ENCODE data around the gene GUCA1A.
A peak's percentile ranks its signal among the peaks of the same experiment; 100 is the strongest.

The GUCA1A gene

DNA sequence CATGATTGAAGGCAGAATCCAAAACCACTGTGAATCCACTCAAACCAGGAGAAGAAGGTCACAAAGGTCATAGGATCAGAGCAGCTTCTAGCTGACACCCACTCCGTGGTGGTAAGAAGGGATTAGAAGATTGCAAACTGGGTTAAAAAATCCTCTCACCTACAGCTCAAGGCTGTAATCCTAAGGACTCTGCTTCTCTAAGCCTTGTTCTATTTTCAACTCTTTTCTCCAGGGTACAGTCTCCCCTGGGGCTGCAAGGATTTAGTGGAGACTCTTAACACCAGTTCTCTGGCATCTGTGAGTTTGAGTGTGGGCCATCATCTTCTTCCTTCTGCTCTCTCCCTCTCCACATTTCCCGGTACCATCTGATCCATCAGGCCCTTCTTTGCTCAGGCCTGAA lies at the start of gene GUCA1A:
GUCA1A (plus strand) TSS at position 264 of the 400 bp plus-strand sequence. CDS start 250 bp downstream, outside the sequence.
- no peak for DNase-seq

DNA sequence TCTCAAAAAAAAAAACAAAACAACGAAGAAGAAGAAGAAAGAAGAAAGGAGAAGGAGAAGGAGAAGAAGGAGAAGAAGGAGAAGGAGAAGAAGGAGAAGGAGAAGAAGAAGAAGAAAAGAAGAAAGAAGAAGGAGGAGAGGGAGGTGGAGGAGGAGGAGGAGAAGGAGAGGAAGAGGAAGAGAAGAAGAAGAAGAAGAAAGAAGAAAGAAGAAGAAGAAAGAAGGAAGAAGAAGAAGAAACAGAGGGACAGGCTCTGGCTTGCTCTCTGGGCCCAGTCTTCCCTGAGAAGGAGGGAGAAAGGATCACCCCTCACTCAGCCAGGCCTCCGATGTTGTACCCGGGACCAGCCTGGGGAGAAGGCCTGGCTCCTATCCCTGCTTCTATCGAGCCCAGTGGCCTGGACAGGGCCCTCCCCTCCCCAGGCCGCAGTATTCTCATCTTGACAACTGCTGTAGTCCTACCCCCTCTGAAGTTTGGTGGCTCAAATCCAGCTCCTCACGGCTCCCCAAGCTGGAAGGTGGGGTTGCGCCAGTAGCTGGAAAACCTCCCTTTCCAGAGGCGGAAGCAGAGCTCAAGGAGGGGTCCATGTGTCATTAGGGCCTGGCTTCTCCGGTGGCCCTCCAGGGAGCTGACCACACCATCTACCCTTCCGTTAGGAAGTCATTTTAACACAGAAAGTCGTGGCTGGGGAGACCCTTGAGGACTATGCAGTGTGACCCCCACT lies 49.6 kb upstream of the GUCA1A start:
- no peak for DNase-seq

DNA sequence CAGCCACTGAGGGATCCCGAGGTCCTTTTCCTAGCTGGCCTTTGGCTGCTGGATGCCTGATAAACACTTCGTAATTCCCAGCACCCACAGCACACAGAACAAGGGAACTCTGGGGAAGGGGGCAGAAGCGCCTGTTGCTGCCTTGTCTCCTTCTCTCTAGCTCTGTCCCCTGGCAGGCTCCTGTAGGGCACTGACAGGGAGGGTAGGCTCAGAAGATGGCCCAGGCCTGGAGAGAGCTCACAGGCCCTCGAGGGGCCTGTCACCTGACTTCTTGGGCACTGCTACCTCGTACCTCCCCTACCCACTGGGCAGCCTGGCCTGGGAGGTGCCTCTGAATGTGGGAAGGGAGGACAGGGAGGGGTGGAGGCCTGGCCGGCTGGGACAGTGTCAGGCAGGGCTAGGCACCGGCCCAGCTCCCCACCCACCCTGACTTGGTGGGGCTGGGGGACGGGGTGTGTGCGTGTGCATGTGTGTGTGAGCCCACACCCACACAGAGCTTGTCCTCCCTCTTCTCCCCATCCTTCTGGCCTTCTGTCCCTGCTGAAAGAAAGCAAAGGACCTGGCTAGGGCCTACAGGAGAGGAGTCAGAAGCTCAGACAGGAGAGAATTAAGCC lies 48.8 kb upstream of the GUCA1A start:
- no peak for DNase-seq

DNA sequence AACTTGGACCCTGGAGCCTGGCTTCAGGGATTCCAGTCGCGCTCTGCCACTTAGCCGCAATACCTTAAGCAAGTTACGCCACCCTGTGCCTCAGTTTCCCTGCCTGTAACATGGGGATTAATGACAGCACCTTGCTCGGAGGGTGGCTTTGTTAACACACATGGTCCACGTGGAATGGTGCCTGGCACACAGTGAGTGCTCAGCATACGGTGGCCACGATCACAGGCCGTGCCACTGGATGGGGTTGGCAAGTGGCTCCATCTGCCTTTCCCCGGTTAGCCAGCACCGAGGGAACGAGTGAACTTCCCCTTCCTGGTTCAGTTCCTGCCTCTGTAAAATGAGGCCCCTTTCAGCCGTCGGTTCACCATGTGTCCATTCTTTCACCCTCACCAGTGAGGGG lies 47.9 kb upstream of the GUCA1A start:
- DNase-seq: no peak

DNA sequence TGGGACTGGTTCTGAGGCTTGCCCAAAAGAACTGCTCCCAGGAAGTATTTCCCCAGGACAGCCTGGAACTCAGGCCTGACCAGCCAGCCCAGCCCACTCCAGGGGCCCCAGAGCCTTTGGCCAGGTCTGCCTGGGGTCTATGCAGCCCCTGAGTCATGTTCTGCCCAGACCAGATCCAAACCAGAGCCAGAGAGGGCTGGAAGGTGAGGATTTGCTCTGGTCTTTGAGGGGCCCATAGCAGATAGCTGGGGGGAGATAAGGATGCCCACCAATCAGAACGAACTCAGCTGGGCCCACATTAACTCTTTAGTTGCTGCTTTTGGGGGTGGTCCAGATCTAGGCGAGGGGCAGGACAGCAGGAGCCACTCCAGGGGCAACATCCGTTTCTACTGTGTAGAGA lies 47.5 kb upstream of the GUCA1A start:
- no peak for DNase-seq

DNA sequence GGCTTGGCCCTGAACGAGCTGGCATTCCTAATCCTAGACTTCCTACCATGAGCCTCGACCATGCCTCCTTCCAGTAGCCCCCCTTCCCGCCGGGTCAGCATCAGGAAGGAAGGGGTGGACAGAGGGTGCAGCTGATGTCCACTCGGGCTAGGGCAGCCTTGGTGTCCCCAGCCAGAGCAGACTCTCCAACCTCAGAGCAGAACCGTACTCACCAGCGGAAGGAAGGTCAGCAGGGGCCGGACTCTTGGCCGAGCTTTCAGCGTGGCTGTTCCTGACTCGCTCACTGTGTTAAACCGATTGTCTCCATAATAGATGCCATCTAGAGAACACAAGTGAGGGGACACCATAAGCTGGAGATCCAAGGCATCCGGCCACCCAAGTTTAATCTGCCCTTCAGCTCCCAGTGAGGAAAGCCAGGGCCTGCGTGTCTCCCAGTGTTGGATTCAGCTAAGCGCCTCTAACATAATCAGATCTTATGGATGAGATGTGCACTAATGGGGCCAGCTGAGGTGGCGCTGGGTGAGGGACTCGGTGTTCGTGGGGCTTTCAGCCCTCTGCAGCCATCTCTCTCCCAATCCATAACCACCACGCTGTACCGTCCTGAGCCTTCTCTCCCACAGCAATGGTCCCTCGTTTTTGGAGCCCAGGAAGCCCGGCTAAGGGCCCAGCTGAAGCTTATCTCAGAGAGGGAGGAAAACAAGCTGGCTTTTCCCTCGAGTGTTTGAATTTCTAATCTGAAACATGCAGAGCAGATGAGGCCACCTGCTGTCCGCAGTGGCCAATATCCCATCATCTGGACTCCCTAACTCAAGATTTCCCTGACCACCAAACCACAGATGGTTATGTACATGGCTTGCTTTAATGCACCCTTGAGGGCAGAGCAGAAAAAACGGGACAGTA lies 44.5 kb upstream of the GUCA1A start:
- no peak for DNase-seq

DNA sequence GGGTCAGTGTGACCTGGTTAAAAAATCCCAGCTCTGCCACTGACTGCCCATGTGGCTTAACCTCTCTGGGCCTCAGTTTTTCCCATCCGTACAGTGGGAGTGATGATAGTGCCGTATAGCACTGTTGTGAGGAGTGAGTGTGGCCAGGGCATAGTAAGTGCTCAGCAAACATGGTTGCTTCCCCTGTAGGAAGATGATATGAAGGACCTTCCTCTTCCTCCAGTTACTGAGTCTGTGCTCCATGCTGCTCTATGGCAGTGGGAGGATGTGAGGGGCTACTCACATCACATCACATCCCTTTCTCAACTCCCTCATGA lies 43.8 kb upstream of the GUCA1A start:
- no peak for DNase-seq

DNA sequence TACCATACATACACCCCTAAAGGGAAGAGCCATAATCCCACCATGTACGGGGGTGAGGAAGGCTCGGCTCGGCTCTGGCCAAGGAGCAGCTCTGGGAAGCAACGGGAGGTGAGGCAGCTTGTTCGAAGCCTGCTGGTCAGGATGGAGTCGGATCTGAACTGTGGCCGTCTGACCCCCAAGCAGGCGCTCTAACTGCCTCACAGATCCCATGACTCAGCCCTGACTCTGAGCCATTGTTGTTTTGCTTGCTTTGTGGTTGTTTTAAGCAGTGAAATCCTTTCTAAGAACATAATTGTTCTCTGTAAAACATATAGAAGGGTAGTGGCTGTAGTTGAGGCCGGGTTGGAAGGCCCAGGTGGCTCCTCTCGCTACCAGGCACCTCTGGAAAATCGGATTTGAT lies 41.6 kb upstream of the GUCA1A start:
- DNase-seq: no peak

DNA sequence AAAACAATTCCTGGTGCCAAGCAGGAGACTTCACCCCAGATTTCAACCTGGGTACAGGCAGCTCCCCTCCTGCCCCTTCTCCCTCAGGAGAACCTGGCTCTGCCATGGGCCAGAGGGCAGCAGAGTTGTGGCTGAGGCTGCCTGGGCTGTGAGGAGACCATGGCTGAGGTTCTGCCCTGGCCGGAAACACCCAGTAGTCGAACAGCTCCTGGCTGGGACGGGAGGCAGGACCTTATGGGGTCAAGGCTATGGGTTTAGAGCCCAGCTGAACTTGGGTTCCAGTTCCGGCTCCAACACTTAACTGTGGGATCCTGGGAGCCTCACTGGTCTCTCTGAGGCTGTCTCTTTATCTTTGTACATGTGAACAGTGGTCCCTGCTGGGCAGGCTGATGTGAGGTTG lies 39.2 kb upstream of the GUCA1A start:
- no peak for DNase-seq

DNA sequence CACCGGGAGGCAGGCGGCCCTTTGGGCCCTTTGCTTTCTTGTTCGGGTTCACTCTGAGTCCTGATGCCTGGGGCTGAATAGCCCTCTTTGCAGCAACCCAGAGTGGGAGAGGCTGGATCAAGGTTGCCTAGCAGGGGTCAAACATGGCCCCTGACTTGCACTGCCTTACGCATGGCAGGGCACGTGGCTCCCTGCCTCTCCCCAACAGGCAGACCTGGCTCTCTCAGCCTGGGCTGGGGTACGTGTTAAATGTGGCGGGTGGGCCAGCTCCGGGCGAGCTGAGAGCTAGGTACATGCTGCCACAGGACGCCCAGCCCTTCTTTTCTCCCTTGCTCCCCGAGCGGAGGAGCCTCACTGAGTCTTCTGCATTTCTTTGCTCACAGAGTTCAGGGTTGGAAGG lies 38.0 kb upstream of the GUCA1A start:
- DNase-seq: no peak

DNA sequence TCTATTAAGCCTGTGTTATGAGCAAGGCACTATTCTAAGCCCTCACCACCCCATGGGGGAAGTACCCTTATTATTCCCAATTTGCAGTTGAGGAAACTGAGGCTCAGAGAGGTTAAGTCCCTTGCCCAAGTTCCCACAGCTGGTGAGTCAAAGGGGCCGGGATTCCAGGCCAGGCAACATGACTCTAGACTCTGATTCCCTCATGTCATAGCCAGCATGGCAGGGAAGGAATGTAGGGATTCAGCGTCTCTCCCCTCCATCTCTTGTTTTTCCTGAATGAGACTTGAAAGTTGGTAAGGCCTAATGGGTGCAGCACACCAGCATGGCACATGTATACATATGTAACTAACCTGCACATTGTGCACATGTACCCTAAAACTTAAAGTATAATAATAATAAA lies 37.4 kb upstream of the GUCA1A start:
- DNase-seq: no peak

DNA sequence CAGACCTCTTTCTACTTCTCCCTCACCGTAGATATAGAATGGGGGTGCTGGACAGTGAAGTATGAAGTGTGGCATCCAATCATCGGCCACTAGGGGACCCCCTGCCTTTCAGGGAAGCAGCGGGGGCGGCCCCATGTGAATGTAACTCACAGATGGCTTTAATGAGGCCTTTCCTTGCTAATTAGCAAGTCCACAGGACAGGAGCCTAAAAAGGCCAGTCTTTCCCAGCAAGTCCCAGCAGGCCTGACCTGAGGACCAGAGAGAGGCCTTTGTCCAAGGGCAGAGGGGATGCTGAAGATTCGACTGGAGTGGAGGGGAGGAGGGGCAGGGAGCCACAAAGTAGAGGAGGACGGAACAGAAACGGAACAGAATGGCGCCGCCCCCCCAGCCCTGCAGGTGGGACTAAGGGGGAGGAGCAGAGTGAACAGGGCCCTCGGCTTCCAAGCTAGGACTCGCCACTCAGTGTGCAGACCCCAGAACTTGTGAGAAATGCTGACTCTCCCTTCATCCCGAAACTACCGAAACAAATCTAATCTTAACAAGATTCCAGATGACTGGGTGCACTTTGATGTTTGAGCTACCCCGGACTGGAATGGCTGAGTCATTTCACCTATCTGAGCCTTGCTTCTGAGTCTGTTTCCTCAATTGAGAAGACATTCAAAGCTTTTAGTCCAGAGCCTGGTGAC lies 36.5 kb upstream of the GUCA1A start:
- DNase-seq: peak; percentile 25 to 34

DNA sequence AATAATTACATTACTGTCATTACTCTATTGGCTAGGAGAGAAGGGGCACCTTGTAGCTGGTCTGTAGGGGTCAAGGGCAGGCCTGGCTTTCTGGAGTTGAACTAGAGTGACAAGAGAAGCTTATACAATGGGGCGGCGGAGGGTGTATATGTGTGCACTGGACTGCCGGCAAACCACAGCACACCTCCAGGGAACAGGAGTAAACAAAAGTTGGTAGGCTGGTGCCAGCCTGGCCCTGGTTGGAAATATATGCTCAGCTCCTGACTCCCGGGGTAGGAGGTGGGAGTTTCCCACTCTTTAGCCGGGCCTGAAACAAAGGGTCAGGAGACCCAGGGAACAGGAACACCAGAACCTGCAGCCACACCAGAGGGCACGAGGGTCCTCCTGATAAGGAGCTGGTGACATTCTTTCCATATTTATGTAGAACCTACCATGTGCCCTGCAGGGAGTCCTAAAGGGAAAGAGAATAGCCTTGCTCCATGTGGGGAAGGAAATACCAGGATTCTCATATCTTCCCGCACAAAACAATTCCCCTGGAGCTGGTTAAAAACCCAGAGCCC lies 35.9 kb upstream of the GUCA1A start:
- DNase-seq: no peak

DNA sequence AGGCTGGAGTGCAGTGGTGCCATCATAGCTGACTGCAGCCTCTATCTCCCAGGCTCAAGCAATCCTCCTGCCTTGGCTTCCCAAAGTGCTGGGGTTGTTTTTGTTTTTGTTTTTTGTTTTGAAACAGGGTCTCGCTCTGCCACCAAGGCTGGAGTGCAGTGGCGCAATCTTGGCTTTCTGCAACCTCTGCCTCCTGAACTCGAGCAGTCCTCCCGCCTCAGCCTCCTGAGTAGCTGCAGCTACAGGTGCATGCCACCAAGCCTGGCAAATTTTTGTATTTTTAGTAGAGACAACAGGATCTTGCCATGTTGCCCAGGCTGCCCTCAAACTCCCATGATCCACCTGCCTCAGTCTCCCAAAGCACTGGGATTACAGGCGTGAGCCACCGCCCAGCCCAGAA lies 35.0 kb upstream of the GUCA1A start:
- no peak for DNase-seq

DNA sequence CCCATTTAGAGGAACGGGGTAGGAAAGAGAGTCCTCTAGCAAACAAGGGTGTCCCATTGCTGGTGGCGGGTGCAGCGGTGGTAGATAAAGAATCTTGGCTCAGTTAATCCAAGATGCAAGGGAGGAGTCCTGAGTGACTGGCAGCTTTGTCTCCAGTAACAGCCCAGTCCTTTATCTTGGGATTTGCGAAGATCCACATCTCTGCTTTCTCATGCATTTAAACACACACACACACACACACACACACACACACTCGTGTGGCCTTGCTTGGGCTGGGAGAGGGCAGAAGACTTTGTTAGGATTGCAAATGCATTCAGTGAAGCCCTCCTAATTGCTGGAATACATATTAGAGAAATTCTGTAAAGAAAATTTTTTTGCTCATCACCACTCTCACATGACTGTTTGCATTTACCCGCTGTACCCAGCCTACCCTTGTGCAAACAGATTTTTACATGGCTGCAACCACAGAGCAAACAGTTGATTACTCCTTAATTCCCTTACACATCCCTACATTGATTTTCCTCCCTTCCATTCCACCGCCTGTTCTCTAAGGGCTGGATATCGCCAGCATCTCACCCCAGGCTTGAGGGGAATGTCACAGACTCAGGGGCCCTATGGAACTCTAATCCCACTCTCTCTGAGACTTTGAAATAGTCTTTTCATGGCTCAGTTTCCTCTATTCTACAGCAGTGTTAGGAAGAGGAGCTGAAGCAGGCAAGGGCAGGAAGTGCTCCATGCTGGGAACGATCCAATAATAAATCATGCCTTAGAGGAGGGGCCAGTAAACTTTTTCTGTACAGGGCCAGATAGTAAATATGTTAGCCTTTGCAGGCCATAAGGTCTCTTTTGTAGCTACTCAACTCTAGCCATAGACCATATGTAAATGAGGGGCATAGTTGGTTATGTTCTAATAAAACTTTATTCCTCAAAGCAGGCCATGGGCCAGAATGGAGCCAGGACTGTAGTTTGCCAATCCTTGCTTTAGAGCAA lies 34.2 kb upstream of the GUCA1A start:
- DNase-seq: no peak

DNA sequence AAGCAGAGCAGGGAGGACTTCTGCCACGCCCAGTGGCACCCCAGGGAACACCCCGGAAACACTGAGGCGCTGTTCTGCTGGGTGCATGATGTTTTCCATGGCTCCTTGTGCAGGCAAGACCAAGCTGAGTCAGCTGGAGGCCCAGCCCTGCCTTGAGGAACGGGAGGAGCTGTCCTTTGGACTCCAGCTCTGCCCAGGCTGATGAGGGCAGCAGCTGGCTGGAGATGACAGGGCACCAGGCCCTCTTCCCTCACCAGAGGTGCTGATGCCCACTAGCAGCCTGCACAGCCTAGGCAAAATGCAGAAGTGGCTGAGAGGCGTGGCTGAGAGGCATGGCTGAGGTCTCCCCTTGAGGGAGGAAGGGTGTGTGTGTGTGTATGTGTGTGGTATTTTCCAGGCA lies 33.1 kb upstream of the GUCA1A start:
- peak; percentile 60 to 67 for DNase-seq

DNA sequence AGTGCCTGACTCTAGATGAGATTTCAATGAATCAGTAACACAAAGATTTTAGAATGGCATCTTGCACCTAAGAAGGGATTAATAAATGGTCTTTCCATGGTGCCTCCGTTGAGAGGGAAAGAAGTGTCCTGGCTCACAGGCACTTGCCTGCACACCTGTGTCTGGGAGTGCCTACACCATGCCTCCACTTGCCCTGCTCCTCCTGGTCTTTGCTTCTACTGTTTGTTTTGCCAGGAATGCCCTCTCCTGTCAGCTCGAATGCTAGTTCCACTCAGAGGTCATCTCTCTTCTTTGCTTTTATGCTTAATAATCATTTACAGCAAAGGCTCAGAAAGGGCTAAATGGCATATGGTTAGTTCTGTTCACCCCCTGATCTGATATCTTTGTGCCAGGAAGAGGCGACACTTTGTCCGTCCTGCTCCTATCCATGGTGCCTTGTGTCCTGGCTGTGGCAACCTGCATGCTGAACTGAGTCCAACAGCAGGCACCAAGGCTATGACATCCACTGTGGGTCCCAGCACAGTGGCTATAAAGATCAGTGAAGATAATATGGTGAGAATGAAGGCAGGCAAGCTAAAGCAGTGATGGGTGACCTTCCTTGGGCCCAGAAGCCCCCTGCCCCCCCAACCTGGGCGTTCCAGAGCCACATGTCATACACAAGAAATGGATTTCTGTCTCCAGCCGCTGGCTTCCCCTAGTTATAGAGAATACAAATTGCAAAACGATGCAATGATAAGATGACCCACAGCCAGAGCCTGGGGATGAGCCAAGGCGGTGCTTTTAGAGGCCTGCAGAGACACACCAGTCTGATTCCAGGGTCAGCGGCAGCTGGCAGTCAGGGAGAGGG lies 32.2 kb upstream of the GUCA1A start:
- no peak for DNase-seq

DNA sequence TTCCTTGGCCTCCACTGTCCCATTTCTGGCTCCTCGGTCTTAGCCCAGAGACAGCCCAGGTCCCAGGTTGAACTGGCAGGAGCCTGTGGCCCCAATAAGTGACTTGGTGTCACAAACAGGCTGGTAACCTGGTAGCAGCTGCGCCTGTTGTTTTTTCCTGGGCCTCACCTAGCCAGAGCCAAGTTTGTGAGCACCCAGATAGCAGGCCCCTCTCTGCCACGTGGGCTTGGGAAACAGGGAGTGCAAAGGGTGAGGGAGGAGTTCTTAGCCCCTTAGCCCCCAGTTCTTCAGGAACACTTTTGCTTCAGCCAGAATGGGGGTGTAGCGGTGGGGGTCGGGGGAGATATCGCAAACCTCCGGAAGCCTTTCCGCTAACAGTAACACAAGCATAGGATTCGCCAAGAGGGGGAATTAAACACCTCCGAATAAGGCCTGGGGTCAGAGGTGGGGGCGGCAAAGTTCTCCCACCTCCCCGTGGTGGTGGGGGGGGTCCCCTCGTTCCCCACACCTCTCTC lies 31.5 kb upstream of the GUCA1A start:
- no peak for DNase-seq

DNA sequence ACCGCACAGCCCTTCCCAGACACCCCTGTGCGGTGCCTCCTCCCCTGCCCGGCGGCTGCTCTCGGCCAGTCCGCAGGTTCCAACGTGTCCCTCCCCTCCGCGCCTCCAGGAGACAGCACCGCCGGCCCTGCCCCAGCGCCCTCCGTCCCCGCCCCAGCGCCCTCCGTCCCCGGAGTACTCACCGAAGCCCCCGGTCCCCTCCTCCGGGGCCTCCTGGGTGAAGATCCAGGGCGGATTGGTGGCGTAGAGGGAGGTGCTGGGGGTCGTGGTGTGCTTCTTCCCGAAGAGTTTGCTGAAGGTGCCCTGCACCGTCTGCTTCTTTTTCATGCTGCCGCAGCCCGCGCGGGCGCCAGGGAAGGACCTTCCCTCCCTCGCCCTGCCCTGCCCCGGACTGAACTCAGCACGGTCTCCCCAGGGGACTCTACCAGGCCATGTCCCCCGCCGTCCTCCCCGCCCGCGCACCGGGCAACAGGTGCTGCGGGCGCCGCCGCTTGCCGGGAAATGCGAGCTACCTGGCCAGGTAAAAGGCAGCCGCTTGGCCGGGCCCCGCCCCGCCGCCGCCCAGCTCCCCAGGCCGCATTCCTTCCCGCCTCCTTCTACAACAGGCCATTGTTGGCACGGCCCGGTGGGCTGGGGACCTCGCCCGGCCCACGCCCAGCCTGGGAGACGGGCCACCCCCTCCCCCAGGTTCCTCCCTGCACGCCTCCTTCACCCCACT lies 30.9 kb upstream of the GUCA1A start, which contains the start of gene C6orf132:
C6orf132 (minus strand) TSS at position 503 of the 718 bp plus-strand sequence; CDS start at position 327, 176 bp downstream.
- no peak for DNase-seq

DNA sequence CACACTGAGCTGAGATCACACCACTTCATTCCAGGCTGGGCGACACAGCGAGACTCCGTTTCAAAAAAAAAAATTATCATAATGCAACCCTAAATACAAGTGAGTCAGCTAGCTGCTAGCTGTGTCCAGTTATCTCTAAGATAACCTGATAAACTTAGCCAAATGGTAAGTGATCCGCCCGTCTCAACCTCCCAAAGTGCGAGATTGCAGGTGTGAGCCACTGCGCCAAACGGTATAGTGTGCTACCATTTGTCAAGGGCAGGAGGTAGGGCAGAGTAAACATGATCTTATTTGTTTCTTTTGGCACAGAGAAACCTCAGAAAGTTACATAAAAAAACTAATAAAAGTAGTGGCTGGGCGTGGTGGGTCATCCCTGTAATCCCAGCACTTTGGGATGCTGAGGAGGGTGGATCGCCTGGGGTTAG lies 26.0 kb upstream of the GUCA1A start:
- no peak for DNase-seq
